Posterior vena cava (tissue), 2 donors: ENCODE results near the gene GRWD1. TPM values are rescaled to one million over a fixed set of nuclear protein-coding genes. Genes with fewer than 3 reads are reported as not detected.

Source experiments
- DNase-seq: peaks from one replicate; pipeline ENCODE4 v3.0.0-alpha.2; 2020; ENCODE audit warnings: low spot score
- intact Hi-C, 2 donors: fragments of 100-400 bp; cut with DNase I; formaldehyde crosslinking; loops; one replicate each; pipeline versions ENCODE4 v1.14.1 to v1.14.2; 2022 to 2023
- long read RNA-seq, 2 donors: library from polyadenylated mRNA; unstranded; transcript quantifications; one replicate each; pipeline ENCODE4 v2.0.0, GENCODE V29; 2020 to 2021
- total RNA-seq, 2 donors: library from RNA; stranded (reverse); fragmentation: NEBNext Ultra II Directional; extraction: Animal tissue kit (Norgen Biotek cat#: 25700); gene quantifications; one replicate each; pipeline ENCODE4 v1.2.1, GENCODE V29; 2021
- donor health status: DM: yes; HTN: yes; CAD: no.
- donor health status: DM: yes; HTN: yes; CAD: no.

GRWD1 gene
- 10 to 100 TPM; 21.1 to 24.2 TPM for total RNA-seq
- long read RNA-seq, donor 1, full-length matches to known transcripts = 30 of 34 reads
- long read RNA-seq, donor 1, partial matches to known transcripts = 3 of 34 reads
- long read RNA-seq, donor 1, other reads (novel, unspliced or antisense) = 1 of 34 reads
- long read RNA-seq, donor 2, full-length matches to known transcripts = 229 of 237 reads
- long read RNA-seq, donor 2, partial matches to known transcripts = 3 of 237 reads
- long read RNA-seq, donor 2, other reads (novel, unspliced or antisense) = 5 of 237 reads

DNA sequence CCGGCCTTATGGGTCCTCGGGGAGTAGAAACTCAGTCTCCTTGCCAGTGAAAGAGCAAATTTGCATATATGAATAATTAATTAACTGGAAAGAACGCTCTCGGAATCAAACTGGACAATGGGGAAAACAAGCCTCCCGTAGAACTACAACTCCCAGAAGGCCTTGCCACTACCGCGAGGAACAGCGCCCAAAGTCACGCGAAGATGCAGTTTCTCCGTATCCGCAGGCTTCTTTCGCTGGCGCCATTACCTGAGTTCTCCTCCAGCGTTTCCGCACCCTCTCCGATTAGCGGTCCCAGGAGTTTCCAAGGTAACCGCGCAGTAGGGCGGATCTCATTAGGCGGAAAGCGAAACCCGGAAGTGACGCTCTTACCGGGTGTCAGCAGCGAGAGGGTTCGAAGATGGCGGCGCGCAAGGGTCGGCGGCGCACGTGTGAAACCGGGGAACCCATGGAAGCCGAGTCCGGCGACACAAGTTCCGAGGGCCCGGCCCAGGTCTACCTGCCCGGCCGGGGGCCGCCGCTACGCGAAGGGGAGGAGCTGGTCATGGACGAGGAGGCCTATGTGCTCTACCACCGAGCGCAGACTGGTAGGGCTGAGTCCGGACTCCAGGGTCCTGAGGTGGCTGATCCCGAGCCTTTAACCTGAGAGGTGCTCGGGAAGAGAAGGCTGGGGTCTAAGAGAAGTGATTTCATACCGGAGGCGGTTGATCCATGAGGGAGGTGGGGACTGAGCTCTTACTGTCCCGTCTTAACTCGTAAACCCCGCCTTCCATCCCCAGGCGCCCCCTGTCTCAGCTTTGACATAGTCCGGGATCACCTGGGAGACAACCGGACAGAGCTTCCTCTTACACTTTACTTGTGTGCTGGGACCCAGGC lies at the start of gene GRWD1:
GRWD1 (plus strand) TSS at position 378 of the 876 bp plus-strand sequence; CDS start at position 401, 23 bp downstream.
- DNase-seq = peak; percentile 96
- intact Hi-C loops = no loop called here

DNA sequence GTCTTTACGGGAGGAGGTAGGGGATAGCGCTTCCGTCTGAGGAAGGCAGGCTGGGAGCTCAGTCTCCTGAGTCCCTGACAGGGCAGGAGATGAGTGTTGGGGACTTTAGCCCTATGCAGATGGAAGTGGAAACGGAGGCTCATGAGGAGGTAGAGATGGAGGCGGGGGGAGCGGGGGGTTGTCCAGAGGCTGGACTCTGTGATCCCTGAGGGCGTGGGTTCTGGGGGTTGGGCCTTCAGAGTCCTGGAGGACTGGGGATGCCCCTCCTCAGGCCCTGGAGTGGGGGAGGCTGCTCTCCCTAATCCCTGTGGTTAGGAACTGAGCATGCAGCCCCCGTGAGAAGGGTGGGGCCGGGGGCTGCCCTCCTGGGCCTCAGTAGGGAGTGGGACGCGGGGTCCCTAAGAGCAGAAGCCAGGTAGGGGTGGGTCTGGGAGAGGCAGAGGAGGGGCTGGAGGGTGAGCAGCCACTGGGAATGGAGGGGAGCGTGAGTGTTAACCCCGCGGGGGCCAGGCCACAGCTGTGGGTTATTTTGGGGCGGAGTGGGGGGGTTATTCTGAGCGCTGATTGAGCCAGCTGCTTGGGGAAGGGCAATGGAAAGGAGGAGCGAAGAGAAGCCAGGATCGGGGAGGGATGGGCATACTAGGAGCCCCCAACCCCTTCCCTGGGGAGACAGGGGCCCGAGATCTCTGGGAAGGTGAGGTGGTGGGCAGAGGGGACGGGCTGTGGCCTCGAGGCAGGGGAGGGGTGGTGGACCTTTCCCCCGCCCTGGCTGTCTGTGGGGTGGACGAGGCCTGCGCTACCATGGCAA lies 49.6 kb upstream of the GRWD1 start:
- intact Hi-C loops = no loop called here
- no peak for DNase-seq

DNA sequence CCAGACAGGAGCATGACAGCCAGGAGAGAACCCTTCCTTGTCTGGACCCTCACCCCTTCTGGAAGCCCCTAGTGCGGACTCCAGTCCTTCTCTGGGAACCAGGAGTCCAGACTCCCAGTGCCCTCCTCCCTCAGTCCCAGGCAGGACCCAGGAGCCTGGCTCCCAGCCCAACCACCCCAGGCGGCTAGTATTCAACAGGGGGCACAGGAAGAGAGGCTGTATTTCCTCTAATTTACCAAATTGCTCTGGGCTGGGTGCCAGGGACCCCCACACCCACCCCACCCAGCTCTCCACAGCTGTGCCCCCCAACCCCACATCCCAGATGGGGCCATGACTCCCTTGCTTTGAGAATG lies 49.0 kb upstream of the GRWD1 start:
- intact Hi-C loops = no loop called here
- DNase-seq = no peak

DNA sequence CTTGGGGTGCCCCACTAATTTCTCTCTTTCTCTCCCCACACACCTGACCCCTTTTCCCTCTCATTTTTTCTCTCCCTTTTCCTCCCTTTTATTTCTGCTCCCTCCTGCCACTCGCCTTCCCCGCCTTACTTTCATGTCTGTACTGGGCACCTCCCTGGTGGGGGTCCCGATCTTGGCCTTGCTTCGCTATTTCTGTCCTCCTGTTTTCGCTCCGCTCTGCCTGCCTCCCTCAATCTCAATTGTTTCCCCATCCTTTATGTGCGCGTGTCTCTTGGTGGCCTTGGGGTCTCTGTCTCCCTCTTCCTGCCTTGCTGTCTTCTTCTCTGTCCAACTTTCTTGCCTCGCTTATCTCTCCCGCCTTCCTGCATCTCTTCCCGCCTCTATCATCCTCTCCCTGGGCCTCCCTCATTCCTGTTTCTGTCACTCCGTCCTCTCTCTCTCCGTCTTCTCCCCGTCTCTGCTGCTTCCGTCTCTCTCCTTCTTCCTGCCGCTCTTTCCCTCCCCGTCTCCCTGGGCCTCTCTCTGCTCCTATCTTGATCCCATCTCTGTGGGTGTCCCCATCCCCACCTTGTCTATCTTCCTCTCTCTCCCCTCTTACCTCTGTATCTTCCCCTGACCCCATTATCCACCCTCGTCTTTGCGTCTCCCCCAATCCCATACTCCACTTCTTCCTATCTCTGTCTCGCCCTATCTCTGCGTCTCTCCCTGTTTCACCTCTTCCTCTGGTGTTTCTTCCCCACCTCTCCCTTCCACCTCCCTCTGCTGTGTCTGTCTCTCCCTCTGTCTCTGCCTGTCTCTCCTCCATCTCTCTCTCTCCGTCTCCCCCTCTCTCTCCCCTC lies 48.3 kb upstream of the GRWD1 start:
- intact Hi-C loops = no loop called here
- no peak for DNase-seq

DNA sequence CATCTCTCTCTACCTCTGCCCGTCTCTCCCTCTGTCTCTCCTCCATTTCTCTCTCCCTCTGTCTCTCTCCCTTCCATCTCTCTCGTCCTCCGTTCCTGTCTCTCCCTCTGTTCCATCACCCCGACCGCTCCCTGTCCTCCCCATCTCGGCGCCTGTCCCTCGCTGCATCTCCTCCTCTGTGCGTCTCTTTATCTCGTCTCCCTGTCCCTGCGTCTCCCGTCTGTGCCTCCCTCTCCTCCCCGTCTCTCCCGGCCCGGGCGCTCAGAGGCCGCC lies 47.7 kb upstream of the GRWD1 start:
- intact Hi-C loops = no loop called here
- DNase-seq = no peak

DNA sequence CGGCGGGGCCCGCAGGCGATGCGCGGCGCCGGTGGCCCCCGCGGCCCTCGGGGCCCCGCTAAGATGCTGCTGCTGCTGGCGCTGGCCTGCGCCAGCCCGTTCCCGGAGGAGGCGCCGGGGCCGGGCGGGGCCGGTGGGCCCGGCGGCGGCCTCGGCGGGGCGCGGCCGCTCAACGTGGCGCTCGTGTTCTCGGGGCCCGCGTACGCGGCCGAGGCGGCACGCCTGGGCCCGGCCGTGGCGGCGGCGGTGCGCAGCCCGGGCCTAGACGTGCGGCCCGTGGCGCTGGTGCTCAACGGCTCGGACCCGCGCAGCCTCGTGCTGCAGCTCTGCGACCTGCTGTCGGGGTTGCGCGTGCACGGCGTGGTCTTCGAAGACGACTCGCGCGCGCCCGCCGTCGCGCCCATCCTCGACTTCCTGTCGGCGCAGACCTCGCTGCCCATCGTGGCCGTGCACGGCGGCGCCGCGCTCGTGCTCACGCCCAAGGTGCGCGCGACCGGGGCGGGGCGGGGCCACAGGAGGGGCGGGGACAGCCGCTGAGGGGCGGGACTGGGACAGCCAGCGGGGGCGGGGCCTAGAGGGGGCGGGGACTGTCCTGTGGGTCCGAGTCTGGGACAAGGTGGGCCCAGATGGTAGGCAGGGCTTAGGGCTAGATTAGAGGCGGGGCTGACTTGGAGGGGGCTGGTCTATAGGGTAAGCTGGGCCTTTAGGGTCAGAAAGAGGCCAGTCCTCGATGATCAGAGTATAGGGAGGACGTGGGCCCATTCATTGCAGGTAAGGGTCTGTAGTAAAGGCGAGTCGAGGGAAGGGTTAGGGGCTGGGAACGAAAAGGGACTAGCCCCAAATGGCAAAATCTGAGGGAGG lies 47.2 kb upstream of the GRWD1 start:
- peak; percentile 95 for DNase-seq

DNA sequence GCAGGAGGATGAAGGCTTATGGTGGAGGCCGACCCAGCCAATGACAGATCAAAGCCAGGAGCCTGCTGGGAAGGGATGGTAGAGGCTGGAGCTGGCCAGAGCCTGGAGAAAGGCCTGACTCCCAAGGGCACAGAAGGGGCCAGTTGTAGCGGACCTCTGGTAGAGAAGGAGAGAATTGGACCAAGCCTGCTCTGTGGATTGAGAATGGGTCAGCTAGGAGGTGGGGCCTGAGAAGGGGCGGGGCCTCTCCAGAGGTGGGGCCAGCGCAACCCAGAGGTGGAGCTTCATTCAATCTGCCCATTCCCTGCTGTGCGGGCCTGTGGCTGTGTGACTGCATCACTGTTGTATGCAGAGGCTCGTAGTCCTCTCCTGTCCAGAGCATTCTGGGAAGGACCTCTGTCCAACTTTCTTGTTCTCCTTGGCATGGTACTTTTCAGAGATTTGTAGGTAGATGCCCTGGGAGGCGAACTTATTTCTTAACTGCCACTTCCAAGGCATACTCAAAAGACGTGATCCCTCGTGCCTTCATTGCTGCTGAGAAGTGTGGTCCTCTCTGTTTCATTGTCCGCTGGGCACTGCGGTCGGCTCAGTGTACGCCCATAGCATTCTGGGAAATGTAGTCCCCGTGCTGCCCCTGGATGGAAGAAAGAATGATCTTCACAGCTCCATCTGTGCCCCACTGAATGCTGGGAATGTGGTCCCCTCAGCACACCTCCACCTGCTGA lies 45.6 kb upstream of the GRWD1 start:
- DNase-seq = peak; percentile 94
- intact Hi-C loops = no loop called here

More for the DNA sequence above, 47.2 kb upstream of the GRWD1 start:
- intact Hi-C loops = no loop called here

DNA sequence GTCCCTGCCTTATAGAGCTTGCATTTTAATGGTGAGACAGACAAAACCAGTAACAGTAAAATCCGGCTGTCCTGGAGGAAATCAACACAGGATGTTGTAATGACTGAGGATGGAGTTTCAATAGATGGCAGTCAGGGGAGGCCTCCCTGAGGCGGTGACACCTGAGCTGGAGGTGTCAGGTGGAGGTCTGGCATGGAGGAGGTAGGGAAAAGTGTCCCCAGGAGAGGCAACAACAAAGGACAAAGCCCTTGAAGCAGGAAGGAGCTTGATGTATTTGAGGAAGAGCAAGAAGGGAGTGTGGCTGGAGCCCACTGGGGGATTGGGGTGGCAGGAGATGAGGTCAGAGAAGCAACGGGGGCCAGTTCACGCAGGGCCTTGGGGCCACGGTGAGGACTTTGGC lies 44.5 kb upstream of the GRWD1 start:
- intact Hi-C loops = no loop called here
- no peak for DNase-seq

DNA sequence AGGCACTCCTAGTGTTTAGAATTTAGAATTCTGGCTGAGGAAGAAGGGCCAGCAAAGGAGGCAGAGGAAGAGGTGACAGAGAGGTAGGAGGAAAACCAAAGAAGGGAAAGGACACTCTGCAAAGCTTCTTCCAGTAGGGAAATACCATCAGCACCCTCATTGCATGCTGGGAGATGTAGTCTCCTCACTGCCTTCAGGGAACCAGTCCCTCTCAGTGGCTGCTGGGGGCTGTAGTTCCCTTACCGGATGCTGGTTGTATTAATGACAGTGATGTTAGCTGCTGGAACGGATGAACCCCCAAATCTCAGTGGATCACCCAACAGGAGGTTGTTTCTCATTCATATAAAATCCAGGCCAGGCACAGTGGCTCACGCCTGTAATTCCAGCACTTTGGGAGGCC lies 42.2 kb upstream of the GRWD1 start:
- DNase-seq = no peak

DNA sequence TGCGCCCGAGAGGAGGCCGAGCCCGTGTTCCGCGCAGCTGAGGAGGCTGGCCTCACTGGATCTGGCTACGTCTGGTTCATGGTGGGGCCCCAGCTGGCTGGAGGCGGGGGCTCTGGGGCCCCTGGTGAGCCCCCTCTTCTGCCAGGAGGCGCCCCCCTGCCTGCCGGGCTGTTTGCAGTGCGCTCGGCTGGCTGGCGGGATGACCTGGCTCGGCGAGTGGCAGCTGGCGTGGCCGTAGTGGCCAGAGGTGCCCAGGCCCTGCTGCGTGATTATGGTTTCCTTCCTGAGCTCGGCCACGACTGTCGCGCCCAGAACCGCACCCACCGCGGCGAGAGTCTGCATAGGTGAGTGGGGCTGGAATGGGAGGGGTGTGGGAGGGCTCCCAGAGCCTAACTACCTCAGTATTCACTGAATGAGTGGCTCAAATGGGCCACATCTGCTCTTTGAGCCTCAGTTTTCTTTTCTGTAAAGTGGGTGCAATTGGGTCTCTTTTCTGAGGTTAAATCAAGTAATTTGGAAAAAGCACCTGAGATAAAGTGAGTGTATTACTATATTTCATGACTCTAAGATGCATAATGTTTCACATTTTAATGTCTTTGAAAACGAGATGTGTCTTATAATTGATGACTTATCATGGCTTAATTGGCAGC lies 40.6 kb upstream of the GRWD1 start:
- intact Hi-C loops = no loop called here
- no peak for DNase-seq

More for the DNA sequence above, 42.2 kb upstream of the GRWD1 start:
- intact Hi-C loops = no loop called here

DNA sequence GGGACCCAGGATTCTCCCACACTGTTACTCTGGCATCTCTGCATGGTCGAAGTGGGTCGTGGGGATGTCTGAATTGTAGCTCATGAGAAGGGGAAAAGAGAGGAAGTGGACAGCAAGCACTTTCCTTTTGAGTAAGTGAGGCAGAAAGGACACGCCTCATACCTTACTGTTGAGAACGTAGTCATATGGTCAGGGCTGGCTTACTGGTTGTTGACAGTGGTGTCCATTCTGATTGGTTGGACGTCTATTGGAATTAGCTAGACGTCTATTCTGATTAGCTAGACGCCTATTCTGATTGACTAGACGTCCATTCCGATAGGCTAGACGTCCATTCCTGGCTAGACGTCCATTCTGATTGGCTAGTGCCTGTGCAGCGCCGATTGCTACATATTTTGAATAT lies 39.9 kb upstream of the GRWD1 start:
- intact Hi-C loops = no loop called here
- DNase-seq = no peak

DNA sequence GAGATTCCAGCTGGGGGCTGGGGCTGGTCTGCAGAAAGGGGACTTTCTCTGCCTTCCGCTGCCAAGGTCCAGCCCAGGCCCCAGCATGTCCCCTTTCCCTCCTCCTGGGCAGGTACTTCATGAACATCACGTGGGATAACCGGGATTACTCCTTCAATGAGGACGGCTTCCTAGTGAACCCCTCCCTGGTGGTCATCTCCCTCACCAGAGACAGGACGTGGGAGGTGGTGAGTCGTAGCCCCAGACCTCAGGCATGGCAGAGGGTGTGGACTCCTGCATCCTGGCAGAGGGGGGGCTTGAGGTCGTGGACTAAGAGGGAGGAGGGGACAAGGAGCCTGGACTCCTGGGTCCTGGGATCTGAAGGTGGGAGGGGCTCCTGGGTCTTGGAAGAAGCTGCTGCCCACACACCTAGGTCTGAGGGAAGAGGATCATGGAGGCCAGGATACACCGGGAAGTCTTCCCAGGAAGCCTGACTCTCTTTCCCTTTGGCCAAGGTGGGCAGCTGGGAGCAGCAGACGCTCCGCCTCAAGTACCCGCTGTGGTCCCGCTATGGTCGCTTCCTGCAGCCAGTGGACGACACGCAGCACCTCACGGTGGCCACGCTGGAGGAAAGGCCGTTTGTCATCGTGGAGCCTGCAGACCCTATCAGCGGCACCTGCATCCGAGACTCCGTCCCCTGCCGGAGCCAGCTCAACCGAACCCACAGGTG lies 31.8 kb upstream of the GRWD1 start:
- intact Hi-C loops = no loop called here
- DNase-seq = no peak

DNA sequence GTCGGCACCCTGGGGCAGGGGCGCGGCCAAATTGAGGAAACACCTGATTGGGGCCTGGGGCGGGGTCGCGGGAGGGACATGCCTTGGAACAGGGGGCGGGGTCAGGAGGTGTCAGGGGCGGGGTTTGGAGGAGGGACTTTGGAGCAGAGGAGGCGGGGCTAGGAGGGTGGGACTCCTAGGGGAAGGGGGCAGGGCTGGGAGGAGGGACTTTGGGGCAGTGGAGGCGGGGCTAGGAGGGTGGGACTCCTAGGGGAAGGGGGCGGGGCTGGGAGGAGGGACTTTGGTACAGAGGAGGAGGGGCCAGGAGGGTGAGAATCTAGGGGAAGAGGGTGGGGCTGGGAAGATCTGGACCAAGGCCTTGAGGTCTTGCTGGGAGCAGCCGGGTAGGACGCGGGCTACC lies 30.4 kb upstream of the GRWD1 start:
- peak; percentile 95 for DNase-seq
- intact Hi-C loops = no loop called here

DNA sequence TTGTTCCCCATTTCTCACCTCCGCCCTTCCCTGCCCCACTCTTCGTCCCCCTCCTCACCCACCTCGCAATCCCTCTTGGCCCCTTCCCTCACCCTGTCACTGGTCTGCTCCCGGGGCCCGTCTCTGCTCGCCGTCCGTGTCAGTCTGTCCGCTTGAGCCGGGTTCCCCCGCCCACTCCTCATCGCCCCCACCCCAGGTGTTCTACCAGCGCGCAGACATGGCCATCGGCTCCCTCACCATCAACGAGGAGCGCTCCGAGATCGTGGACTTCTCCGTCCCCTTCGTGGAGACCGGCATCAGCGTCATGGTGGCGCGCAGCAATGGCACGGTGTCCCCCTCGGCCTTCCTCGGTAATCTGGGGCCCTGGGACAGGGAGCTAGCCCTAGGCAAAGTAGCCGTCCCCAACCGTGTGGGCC lies 30.0 kb upstream of the GRWD1 start:
- intact Hi-C loops = no loop called here
- DNase-seq = no peak

DNA sequence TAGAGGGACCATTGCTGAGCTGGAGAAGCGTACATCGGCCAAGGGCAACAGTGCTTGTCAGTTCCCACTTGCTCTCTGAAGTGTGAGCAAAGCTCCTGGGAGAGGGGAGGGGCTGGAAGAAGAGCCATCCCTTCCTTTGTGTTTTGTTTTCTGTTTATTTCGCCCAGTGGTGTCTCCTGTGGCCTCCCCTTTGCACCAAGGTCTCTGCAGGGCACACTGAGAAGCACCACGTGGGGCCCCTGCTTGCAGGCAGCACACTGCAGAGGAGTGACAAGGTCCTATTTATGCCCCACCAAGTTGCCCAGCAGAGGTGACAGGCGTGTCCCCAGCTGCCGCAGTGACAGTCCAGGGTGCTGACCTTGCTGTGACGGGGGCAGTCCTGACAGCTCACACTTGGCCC lies 28.4 kb upstream of the GRWD1 start:
- intact Hi-C loops = no loop called here
- no peak for DNase-seq

DNA sequence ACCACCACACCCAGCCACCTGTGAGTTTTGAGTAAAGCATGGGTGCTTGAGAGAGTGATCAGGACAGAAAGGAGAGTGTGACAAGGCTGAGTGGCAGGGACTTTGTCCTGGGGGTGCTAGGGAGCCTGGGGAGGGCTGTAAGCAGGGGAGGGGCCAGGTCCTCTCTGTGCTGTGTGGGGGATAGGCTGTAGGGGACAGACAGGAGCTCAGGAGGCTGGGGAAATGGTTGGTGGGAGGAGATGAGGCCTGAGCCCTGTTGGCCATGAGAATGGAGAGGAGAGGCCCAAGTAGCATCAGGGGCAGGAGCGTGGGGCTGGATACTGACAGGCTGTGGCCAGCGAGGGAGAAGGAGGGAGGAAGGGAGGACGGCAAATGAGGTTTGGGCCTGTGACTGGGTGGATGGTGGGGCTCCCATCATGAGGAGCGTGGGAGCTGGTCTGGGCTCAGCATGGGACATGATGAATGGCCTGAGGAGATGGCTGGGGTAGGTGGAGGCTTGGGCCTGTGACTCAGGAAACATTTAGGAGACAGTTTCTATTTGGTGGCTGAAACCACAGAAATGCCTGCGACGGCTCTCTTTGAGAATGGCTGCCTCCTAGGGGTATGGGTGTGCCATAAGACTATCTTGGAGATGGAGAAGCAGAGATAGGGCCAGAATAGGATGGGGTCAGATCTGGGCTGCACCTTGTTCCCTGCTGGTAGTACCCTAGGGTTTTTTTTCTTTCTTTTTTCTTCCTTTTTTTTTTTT lies 27.3 kb upstream of the GRWD1 start:
- intact Hi-C loops = no loop called here
- DNase-seq = no peak
